Thymus (tissue), 11 donors: Measurements from ENCODE around the gene PELI1. TPM values are rescaled to one million over a fixed set of nuclear protein-coding genes. Genes with fewer than 3 reads are reported as not detected.
A peak's percentile ranks its signal among the peaks of the same experiment; 100 is the strongest.

Source experiments
- DNase-seq, 9 donors: peaks; one replicate each; pipeline ENCODE4 v3.0.0-alpha.2; 2013; ENCODE audit warnings: low spot score in 9 of 9, low read depth in 6 of 9, missing footprints in 1 of 9
- H3K27ac ChIP-seq, 2 donors: one replicate each; pipeline ENCODE4 v1.5.1; 2013; ENCODE audit warnings: control low read depth in 1 of 2, low read depth in 1 of 2, low read length in 1 of 2, mild to moderate bottlenecking in 1 of 2, moderate library complexity in 1 of 2
- H3K27me3 ChIP-seq, 2 donors: one replicate each; pipeline ENCODE4 v1.5.1; 2013; ENCODE audit warnings: low read length in 1 of 2; ENCODE audit not compliant: control insufficient read depth in 2 of 2, insufficient read depth in 1 of 2
- H3K36me3 ChIP-seq, 2 donors: one replicate each; pipeline ENCODE4 v1.5.1; 2013; ENCODE audit warnings: low read length in 1 of 2, mild to moderate bottlenecking in 1 of 2, moderate library complexity in 1 of 2; ENCODE audit not compliant: control insufficient read depth in 2 of 2, insufficient read depth in 2 of 2
- H3K4me1 ChIP-seq, 2 donors: one replicate each; pipeline ENCODE4 v1.5.1; 2013; ENCODE audit warnings: low read length in 2 of 2; ENCODE audit not compliant: control insufficient read depth in 2 of 2, insufficient read depth in 2 of 2
- H3K4me3 ChIP-seq, 2 donors: one replicate each; pipeline ENCODE4 v1.5.1; 2013; ENCODE audit warnings: low read length in 2 of 2, control low read depth in 1 of 2, mild to moderate bottlenecking in 1 of 2
- H3K9me3 ChIP-seq, 2 donors: one replicate each; pipeline ENCODE4 v1.5.1; 2013; ENCODE audit warnings: low read length in 1 of 2, mild to moderate bottlenecking in 1 of 2; ENCODE audit not compliant: control insufficient read depth in 2 of 2, insufficient read depth in 1 of 2
- WGBS: extraction: QIAGEN DNeasy Blood & Tissue Kit; methylation state at CpG from one replicate; pipeline ENCODE4 v1.1.7; 2013; 5-methylcytosine and 5-hydroxymethylcytosine counted together
- polyA plus RNA-seq: library from polyadenylated mRNA; stranded (reverse); fragments of 200-250 nt; gene quantifications from one replicate; pipeline ENCODE4 v1.2.3, GENCODE V29; 2013
- total RNA-seq: library from RNA; stranded (reverse); fragments of 120-200 nt; gene quantifications from one replicate; pipeline ENCODE4 v1.2.4, GENCODE V29; 2013
- donor health status: healthy.

PELI1 gene
- total and polyA plus RNA-seq, 2 donors = 33.9 to 61.2 TPM

DNA sequence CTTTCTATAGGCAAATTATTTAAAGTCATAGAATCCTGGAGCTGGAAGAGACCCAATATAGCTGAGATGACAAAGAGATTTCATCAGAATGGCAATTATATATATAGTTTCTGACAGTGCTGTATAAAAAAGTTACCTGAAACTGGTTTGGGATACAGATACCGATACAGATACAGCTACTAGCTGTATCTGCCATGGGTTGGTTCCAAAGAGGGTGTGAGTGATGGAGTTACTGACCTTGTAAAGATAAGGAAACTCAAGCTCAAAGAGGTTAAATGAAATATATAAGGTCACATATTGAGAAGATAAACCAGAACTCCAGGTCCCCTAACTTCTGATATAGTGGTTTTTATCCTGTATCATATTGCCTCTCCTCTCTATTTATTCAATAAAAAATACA, 10.9 kb downstream of the PELI1 start:
- WGBS = 96% methylated on average over 1 of the region's 1 CpG
- Histone ChIP-seq H3K27ac (no peak overlapping the region), H3K9me3 (no peaks in the 10 kb centered on the region), H3K4me3 (no peak overlapping the region), H3K36me3 (peaks cover 0 to 4% of the 10 kb centered on the region in 2 donors), H3K4me1 (peaks cover 3 to 5% of the 10 kb centered on the region in 2 donors), H3K27me3 (no peaks in the 10 kb centered on the region)
- DNase-seq = no peak

DNA sequence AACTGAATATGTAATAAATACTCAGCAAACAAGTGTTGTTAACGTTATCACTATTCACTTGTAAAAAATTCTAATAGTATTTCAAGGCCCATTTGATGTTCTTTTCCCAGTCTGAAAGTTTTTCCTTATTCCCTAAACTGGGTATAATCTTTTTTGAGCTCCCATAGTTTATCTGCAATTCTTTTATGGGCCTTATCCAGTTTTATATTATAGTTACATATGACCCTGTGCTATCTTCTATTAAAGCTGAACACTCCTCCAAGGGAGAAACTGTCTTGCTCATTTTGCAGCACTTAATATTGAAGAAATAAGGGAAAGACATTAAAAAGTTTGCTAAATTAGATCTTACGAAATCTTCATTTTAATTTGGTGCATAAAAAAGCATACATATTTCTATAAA, 13.9 kb downstream of the PELI1 start:
- H3K36me3 ChIP-seq = no peaks in the 10 kb centered on the region
- H3K9me3 ChIP-seq = no peaks in the 10 kb centered on the region
- no peak overlapping the region for H3K4me3 ChIP-seq
- peaks cover 0 to 3% of the 10 kb centered on the region in 2 donors for H3K4me1 ChIP-seq
- no peak for DNase-seq
- no peak overlapping the region for H3K27ac ChIP-seq
- no peaks in the 10 kb centered on the region for H3K27me3 ChIP-seq
- WGBS = 98% methylated on average over 2 of the region's 2 CpGs

DNA sequence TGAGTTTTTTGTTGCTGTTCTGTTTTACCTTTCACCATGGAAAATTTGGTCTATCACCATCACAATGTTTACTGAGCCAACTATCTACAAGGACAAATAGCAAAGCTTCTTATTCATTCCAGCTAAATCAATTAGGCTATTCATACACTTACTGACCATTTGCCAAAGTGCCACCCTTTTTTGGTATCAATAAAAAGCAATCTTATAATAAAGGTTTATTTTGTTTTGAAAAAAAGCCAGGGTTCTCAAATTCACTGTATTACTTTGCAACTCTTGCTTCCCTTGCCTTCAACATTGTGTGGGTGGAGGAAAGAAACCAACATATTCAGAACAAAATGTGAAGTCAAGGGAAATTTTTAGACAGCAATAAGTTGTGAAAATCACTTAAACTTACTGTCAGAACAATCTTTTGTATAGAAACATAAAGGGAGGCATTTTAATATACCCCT, 15.3 kb downstream of the PELI1 start:
- DNase-seq = peak in 1 of 9 donors; percentile 35
- H3K4me3 ChIP-seq = no peak overlapping the region
- peaks cover 0 to 2% of the 10 kb centered on the region in 2 donors for H3K36me3 ChIP-seq
- H3K27me3 ChIP-seq = no peaks in the 10 kb centered on the region
- H3K27ac ChIP-seq = no peak overlapping the region
- H3K9me3 ChIP-seq = no peaks in the 10 kb centered on the region
- no peaks in the 10 kb centered on the region for H3K4me1 ChIP-seq

DNA sequence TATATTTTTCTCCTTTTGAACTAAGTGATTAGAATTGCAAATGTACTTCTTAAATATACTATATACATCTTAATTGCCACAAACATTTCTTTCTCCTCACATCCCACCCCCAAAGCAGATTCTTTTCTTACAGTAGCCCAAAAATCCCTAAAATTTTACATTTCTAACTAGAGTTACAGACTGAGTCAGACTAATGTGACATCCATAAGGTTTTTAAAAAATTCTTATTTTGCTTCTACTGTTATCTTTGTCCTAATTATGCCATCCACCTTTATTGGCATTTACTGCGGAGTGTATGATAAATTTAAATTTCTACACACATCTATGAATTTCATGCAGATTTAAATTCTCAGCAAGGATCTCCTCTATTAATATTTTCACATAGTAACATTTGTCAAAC, 15.8 kb downstream of the PELI1 start:
- Histone ChIP-seq H3K4me3 (no peak overlapping the region), H3K9me3 (no peaks in the 10 kb centered on the region), H3K36me3 (peaks cover 0 to 2% of the 10 kb centered on the region in 2 donors), H3K27me3 (no peaks in the 10 kb centered on the region), H3K27ac (no peak overlapping the region), H3K4me1 (no peaks in the 10 kb centered on the region)
- no peak for DNase-seq
- 100% methylated on average over 1 of the region's 1 CpG for WGBS

DNA sequence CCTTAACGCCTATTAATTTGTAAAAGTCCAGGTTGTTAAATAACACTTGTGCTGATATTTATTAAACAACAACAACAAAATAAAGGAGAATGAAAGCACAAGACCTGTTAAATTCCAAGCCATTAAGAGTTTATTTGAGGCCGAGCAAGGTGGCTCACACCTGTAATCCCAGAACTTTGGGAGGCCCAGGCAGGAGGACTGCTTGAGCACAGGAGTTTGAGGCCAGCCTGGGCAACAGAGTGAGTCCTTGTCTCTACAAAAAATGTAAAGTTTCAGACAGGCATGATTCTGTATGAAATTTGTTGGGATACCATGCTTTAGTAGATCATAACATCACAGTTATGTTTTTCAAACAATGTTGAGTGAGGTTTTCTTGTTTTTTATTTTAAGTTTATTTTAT, 17.1 kb downstream of the PELI1 start:
- over 99% methylated on average over 2 of the region's 2 CpGs for WGBS
- no peak for DNase-seq
- Histone ChIP-seq H3K4me1 (no peaks in the 10 kb centered on the region), H3K36me3 (peaks cover 0 to 2% of the 10 kb centered on the region in 2 donors), H3K9me3 (no peaks in the 10 kb centered on the region), H3K4me3 (no peak overlapping the region), H3K27ac (no peak overlapping the region), H3K27me3 (no peaks in the 10 kb centered on the region)

DNA sequence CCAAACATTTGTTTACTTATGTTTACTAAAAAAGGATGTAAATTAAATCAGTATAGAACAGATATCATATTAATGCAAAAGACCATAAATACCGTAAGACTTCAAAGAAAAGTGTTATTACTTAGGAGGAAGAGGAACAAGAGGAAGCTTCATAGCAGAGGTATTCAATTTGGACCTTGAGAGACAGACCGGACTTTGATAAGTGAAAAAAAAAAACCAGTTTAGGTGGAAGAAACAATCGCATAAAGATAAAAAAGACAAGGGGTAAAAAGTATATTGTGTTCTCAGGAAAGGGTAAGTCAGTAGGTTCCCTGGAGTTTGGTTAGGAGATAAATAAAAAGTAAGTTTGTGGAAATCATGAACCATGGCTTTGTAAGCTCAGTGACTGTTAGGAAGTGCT, 17.6 kb downstream of the PELI1 start:
- Histone ChIP-seq H3K36me3 (peaks cover 0 to 2% of the 10 kb centered on the region in 2 donors), H3K27me3 (no peaks in the 10 kb centered on the region), H3K4me3 (no peak overlapping the region), H3K4me1 (no peaks in the 10 kb centered on the region), H3K9me3 (no peaks in the 10 kb centered on the region), H3K27ac (no peak overlapping the region)
- WGBS = 97% methylated on average over 3 of the region's 3 CpGs
- no peak for DNase-seq

DNA sequence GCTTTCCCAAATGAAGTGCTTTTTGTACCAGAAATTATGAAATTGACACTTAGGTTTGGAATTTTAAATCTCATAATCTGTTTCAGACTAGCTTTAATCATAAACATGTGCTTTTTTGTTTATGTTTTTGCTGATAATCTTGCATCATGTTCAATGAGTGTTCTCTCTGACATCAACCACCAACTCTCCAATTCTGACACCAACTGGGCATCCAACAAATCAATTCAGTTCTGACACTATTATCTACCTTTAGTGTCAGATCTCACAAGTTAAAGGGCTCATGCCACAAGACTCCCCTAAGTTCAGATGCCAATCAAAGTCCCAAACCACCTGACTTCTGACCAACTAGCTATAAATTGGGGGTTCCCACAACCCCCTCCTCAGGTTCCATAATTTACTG, 19.6 kb downstream of the PELI1 start:
- no peaks in the 10 kb centered on the region for H3K27me3 ChIP-seq
- H3K9me3 ChIP-seq = no peaks in the 10 kb centered on the region
- peaks cover 0 to 7% of the 10 kb centered on the region in 2 donors for H3K36me3 ChIP-seq
- H3K27ac ChIP-seq = no peak overlapping the region
- DNase-seq = no peak
- H3K4me3 ChIP-seq = no peak overlapping the region
- H3K4me1 ChIP-seq = no peaks in the 10 kb centered on the region

DNA sequence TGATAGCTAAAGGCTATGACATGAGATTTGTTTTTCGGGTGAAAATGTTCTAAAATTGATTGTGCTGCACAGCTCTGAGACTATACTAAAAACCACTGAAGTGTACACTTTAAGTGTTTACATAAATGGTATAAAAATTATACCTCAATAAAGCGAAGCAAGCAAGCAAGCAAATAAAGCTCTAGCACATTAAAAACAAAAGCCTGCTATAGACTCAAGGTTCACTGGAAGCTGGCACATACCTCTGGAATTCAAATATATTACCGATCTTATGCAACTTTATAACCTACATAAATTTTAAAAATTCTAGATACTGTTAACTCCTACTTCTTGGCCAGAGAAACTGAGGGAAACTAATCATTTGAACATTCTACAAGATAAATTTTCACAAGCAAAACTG, 20.1 kb downstream of the PELI1 start:
- Histone ChIP-seq H3K36me3 (peaks cover 0 to 7% of the 10 kb centered on the region in 2 donors), H3K27ac (no peak overlapping the region), H3K4me3 (no peak overlapping the region), H3K4me1 (no peaks in the 10 kb centered on the region), H3K27me3 (no peaks in the 10 kb centered on the region), H3K9me3 (no peaks in the 10 kb centered on the region)
- 99% methylated on average over 3 of the region's 3 CpGs for WGBS
- no peak for DNase-seq

DNA sequence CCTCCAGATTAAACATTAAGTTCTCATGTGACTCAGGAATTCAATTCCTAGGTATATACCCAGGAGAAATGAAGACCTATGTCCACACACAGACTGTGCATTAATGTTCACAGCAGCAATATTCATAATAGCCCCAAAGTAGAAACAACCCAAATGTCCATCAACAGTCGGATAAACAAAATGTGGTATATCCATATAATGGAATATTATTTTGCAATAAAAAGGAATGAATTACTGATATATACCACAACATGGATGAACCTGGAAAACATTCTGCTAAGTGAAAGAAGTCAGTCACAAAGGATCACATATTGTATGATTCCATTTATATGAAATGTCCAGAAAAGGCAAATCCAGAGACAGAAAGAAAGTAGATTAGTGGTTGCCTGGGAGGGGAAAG, 20.5 kb downstream of the PELI1 start:
- H3K9me3 ChIP-seq = no peaks in the 10 kb centered on the region
- H3K27me3 ChIP-seq = no peaks in the 10 kb centered on the region
- DNase-seq = no peak
- 99% methylated on average over 1 of the region's 1 CpG for WGBS
- no peak overlapping the region for H3K27ac ChIP-seq
- H3K36me3 ChIP-seq = peaks cover 0 to 7% of the 10 kb centered on the region in 2 donors
- no peak overlapping the region for H3K4me3 ChIP-seq
- H3K4me1 ChIP-seq = no peaks in the 10 kb centered on the region

DNA sequence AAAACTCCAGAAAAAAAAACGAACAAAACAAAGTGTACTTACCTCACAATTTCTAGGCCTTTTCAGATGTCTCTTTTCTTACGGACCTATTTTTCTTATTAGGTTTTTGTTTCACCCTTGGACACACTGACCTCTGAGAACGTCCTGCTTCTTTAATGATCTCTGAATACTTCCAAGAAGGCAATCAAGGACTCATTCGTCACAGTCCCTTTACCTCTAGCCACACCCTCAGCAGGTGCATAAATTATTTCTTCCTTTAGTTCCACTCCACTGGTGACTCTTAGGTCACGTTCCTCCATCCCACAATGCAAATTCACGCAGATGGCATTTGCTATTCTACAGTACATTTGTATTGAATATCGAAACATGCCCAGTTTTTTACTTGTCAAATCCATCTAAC, 21.9 kb downstream of the PELI1 start:
- WGBS = 95% methylated on average over 7 of the region's 7 CpGs
- no peak for DNase-seq
- Histone ChIP-seq H3K36me3 (peaks cover 0 to 7% of the 10 kb centered on the region in 2 donors), H3K4me3 (no peak overlapping the region), H3K9me3 (no peaks in the 10 kb centered on the region), H3K27me3 (no peaks in the 10 kb centered on the region), H3K27ac (no peak overlapping the region), H3K4me1 (no peaks in the 10 kb centered on the region)
